SU-DHL-6 (cell line): Measurements from ENCODE around the gene CCDC8.
"Not testable (repeated sequence)": the region's sequence is repeated elsewhere in the genome, so short reads cannot be mapped to it uniquely, and the experiment has no call there.

Source experiments
- H2AFZ ChIP-seq: fragments of 200-600 bp; sonication (generic); 2 replicates; pipeline ENCODE4 v1.6.1; 2014; ENCODE audit warnings: low read depth, mild to moderate bottlenecking, moderate library complexity, mixed read lengths, antibody characterized with exemption, low read length; ENCODE audit not compliant: severe bottlenecking
- H3F3A ChIP-seq: fragments of 200-600 bp; shearing (Covaris generic); 2 replicates; pipeline ENCODE4 v1.6.0; 2016; ENCODE audit warnings: antibody characterized with exemption, mild to moderate bottlenecking; ENCODE audit not compliant: insufficient read depth
- H3K27ac ChIP-seq: fragments of 200-600 bp; sonication (generic); 2 replicates; pipeline ENCODE4 v1.5.1; 2016; ENCODE audit warnings: low read depth, mild to moderate bottlenecking, low read length, moderate library complexity, mixed read lengths
- H3K27me3 ChIP-seq: fragments of 200-600 bp; sonication (generic), shearing (Covaris generic); 2 replicates; pipeline ENCODE4 v1.6.0; 2014; ENCODE audit warnings: mild to moderate bottlenecking, low read length
- H3K36me3 ChIP-seq: fragments of 200-600 bp; sonication (generic); 2 replicates; pipeline ENCODE4 v1.6.1; 2014; ENCODE audit warnings: mild to moderate bottlenecking, low read length, mixed read lengths
- H3K4me2 ChIP-seq: fragments of 300-600, 200-600 bp; shearing (Covaris generic), sonication (generic); 2 replicates; pipeline ENCODE4 v1.6.0; 2014; ENCODE audit warnings: low read length, low read depth, mild to moderate bottlenecking; ENCODE audit not compliant: poor library complexity, severe bottlenecking
- H3K4me3 ChIP-seq: fragments of 200-600 bp; sonication (generic); 2 replicates; pipeline ENCODE4 v1.5.1; 2014; ENCODE audit warnings: antibody characterized with exemption, low read length, mild to moderate bottlenecking, mixed read lengths; ENCODE audit not compliant: insufficient read depth, poor library complexity, severe bottlenecking
- H3K79me2 ChIP-seq: fragments of 200-600 bp; sonication (generic); 2 replicates; pipeline ENCODE4 v1.6.1; 2014; ENCODE audit warnings: mild to moderate bottlenecking, low read length, moderate library complexity; ENCODE audit not compliant: insufficient read depth
- H3K9ac ChIP-seq: fragments of 200-600 bp; sonication (generic); 2 replicates; pipeline ENCODE4 v1.7.0; 2014; ENCODE audit warnings: mild to moderate bottlenecking, low read length
- H3K9me2 ChIP-seq: fragments of 200-600 bp; sonication (generic); replicated peaks from 2 replicates; pipeline ENCODE4 v1.6.1; 2014; ENCODE audit warnings: low read length; ENCODE audit not compliant: insufficient read depth
- H3K9me3 ChIP-seq: fragments of 200-600 bp; sonication (generic); 2 replicates; pipeline ENCODE4 v1.6.1; 2014; ENCODE audit warnings: low read length, mixed read lengths; ENCODE audit not compliant: insufficient read depth
- H4K20me1 ChIP-seq: fragments of 200-600 bp; sonication (generic); 2 replicates; pipeline ENCODE4 v1.6.1; 2014; ENCODE audit warnings: low read depth, mild to moderate bottlenecking, antibody characterized with exemption, low read length, moderate library complexity, mixed read lengths
- CTCF ChIP-seq: fragments of 200-600 bp; sonication (generic); IDR thresholded peaks from one replicate; pipeline ENCODE4 v1.5.1; 2017; ENCODE audit warnings: antibody characterized with exemption, mild to moderate bottlenecking, low read length, moderate library complexity; ENCODE audit not compliant: insufficient read depth, poor library complexity, severe bottlenecking
- EZH2phosphoT487 ChIP-seq: fragments of 200-600 bp; sonication (generic), shearing (Covaris generic); conservative IDR thresholded peaks from 2 replicates; pipeline ENCODE4 v1.6.1; 2018; ENCODE audit warnings: mild to moderate bottlenecking, antibody characterized with exemption, low read length, moderate library complexity, mixed read lengths

Gene CCDC8

GRCh38 chr19:46380690-46381089, 32.7 kb downstream of the CCDC8 start:
- no peak for TF ChIP-seq EZH2phosphoT487
- no peak for TF ChIP-seq CTCF
- Histone ChIP-seq H3K4me3 (no peak overlapping the region), H3K27ac (no peak overlapping the region), H3K27me3 (no peaks in the 10 kb centered on the region), H4K20me1 (0 out of 2 replicates have a peak, but pooled peaks cover 4% of the 10 kb centered on the region), H3K79me2 (peaks cover 17% of the 10 kb centered on the region; the same call in 1 of the 2 replicates), H2AFZ (no peak overlapping the region), H3F3A (no peaks in the 10 kb centered on the region), H3K9me3 (no peaks in the 10 kb centered on the region), H3K9ac (no peak overlapping the region), H3K4me2 (no peak overlapping the region), H3K36me3 (peaks cover 23% of the 10 kb centered on the region; the same call in 1 of the 2 replicates), H3K9me2 (no peaks in the 10 kb centered on the region)

- no peaks in the 10 kb centered on the region for H3K9me2 ChIP-seq
- H3K27ac ChIP-seq = no peak overlapping the region
- H3K4me2 ChIP-seq = no peak overlapping the region
- H3K9me3 ChIP-seq = no peaks in the 10 kb centered on the region
- TF ChIP-seq EZH2phosphoT487 (no peak), CTCF (no peak)
- H3K4me3 ChIP-seq = no peak overlapping the region
- H3K79me2 ChIP-seq = peaks cover 21% of the 10 kb centered on the region
- H4K20me1 ChIP-seq = 0 out of 2 replicates have a peak, but pooled peaks cover 4% of the 10 kb centered on the region
- peaks cover 23% of the 10 kb centered on the region; the same call in 1 of the 2 replicates for H3K36me3 ChIP-seq
- H3K27me3 ChIP-seq = no peaks in the 10 kb centered on the region
- H2AFZ ChIP-seq = no peak overlapping the region
- no peaks in the 10 kb centered on the region for H3F3A ChIP-seq
- H3K9ac ChIP-seq = no peak overlapping the region
Measured at GRCh38 chr19:46378268-46378667, 35.1 kb downstream of the CCDC8 start.

GRCh38 chr19:46376241-46377153, 36.9 kb downstream of the CCDC8 start:
- Histone ChIP-seq H3F3A (no peaks in the 10 kb centered on the region), H3K27ac (no peak overlapping the region), H3K79me2 (peaks cover 34% of the 10 kb centered on the region), H3K9me2 (no peaks in the 10 kb centered on the region), H3K4me2 (no peak overlapping the region), H3K27me3 (no peaks in the 10 kb centered on the region), H3K36me3 (peaks cover 21% of the 10 kb centered on the region; the same call in 1 of the 2 replicates), H4K20me1 (0 out of 2 replicates have a peak, but pooled peaks cover 7% of the 10 kb centered on the region), H2AFZ (no peak overlapping the region), H3K9ac (no peak overlapping the region), H3K9me3 (no peaks in the 10 kb centered on the region), H3K4me3 (no peak overlapping the region)
- TF ChIP-seq CTCF (no peak), EZH2phosphoT487 (no peak)

- H3K4me2 ChIP-seq, H3K9me3 ChIP-seq, H3K9me2 ChIP-seq, H3F3A ChIP-seq, H2AFZ ChIP-seq, H4K20me1 ChIP-seq, H3K4me3 ChIP-seq, H3K9ac ChIP-seq, H3K27me3 ChIP-seq, H3K27ac ChIP-seq: not testable (repeated sequence)
- Histone ChIP-seq H3K79me2 (peaks cover 34% of the 10 kb centered on the region), H3K36me3 (peaks cover 14% of the 10 kb centered on the region; the same call in 1 of the 2 replicates)
Measured at GRCh38 chr19:46375476-46376067, 37.8 kb downstream of the CCDC8 start.
